Measurements from ENCODE around the gene SLC9A4. TPM values are rescaled to one million over a fixed set of nuclear protein-coding genes. Genes with fewer than 3 reads are reported as not detected.

SLC9A4 gene
- total RNA-seq, 1 donor from 2014 or later, result 0.62 TPM

DNA sequence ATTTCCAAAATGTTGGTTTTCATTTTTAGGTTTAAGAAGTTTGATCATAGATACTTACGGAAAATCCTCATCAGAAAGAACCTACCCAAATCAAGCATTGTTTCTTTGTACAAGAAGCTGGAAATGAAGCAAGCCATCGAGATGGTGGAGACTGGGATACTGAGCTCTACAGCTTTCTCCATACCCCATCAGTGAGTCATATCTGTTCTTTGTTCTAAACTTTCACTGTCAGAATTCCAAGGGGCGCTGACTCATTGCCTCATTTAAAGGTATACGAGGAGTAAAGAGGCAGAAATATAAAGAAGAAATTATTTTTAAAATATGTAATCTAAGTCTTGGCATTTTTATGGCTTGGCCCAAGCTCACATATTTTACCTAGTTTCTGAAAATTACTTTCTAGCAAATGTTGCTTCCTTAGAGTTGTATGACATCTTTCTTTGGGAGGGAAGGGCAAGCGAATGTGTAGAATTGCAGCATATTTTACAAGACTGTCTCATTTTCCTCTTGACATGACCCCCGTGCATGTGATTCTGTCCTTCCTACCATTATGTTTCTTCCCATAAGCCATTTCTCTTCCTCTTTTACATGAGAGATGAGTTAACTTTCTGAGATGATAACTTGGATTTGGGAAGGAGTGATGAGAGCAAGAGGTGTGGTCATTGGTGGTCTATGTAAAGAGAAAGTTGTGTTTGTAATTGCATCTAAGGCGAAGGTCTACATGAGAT, 41.2 kb downstream of the SLC9A4 start:
- Mint-ChIP-seq H3K27me3 (peaks cover 5% of the 10 kb centered on the region), H3K4me1 (ENCODE audit: low read depth) (no peaks in the 10 kb centered on the region), H3K9me3 (ENCODE audit: low read depth) (peaks cover 10% of the 10 kb centered on the region), H3K36me3 (ENCODE audit: insufficient read depth) (peaks cover 3% of the 10 kb centered on the region), H3K27ac (no peak overlapping the region), H3K4me3 (ENCODE audit: low read depth) (no peak overlapping the region)
- TF ChIP-seq, protein P1, sequence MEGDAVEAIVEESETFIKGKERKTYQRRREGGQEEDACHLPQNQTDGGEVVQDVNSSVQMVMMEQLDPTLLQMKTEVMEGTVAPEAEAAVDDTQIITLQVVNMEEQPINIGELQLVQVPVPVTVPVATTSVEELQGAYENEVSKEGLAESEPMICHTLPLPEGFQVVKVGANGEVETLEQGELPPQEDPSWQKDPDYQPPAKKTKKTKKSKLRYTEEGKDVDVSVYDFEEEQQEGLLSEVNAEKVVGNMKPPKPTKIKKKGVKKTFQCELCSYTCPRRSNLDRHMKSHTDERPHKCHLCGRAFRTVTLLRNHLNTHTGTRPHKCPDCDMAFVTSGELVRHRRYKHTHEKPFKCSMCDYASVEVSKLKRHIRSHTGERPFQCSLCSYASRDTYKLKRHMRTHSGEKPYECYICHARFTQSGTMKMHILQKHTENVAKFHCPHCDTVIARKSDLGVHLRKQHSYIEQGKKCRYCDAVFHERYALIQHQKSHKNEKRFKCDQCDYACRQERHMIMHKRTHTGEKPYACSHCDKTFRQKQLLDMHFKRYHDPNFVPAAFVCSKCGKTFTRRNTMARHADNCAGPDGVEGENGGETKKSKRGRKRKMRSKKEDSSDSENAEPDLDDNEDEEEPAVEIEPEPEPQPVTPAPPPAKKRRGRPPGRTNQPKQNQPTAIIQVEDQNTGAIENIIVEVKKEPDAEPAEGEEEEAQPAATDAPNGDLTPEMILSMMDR (IDR thresholded peaks at IDR 0.05; ENCODE audit: unreplicated experiment), result no peak
- no peak for DNase-seq (ENCODE audit: low spot score, unreplicated experiment)

DNA sequence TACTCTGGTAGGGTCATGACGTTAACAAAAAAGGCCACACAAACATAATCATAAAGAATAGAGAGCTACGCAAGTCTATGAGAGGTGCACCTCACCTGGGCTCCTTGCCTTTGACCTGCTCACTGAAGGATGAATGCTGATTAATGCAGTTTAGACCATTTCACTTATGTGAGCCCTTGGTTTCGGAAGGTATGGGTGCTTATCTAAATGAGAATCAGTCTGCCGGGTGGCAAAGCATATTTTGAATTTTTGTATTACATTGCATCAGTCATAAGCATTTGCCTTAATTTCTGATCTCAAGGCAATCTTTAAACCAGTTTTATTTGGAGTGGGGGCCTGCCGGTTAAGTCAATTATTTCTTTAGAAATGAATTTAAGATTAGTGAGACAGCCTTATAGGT, 42.8 kb downstream of the SLC9A4 start:
- TF ChIP-seq, protein P1 (IDR thresholded peaks at IDR 0.05; ENCODE audit: unreplicated experiment), result no peak
- Mint-ChIP-seq H3K36me3 (ENCODE audit: insufficient read depth) (peaks cover 3% of the 10 kb centered on the region), H3K27me3 (peaks cover 5% of the 10 kb centered on the region), H3K9me3 (ENCODE audit: low read depth) (peaks cover 6% of the 10 kb centered on the region), H3K4me1 (ENCODE audit: low read depth) (peaks cover 4% of the 10 kb centered on the region), H3K27ac (no peak overlapping the region), H3K4me3 (ENCODE audit: low read depth) (no peak overlapping the region)
- DNase-seq (ENCODE audit: low spot score, unreplicated experiment), result no peak

DNA sequence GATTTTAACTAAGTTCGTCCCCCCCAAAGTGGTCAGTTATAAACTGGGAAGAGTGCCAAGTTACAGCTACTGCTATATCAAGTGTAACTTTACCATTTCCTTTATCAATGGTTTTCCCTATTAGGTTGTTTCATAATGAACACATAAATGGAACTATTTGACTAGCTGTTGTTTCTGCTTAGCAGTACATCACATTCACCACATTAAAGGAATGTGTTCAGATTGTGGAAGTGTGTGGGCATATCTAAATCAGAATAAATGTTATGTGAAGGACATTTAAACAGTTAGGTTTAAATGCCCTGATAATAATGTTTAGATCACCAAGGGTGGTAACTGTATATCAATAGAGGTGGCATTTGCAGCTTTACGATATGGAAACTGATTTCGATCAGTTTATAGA, 45.1 kb downstream of the SLC9A4 start:
- Mint-ChIP-seq H3K27me3 (no peaks in the 10 kb centered on the region), H3K4me3 (ENCODE audit: low read depth) (no peak overlapping the region), H3K36me3 (ENCODE audit: insufficient read depth) (no peaks in the 10 kb centered on the region), H3K4me1 (ENCODE audit: low read depth) (peaks cover 6% of the 10 kb centered on the region), H3K27ac (no peak overlapping the region), H3K9me3 (ENCODE audit: low read depth) (no peaks in the 10 kb centered on the region)
- TF ChIP-seq, protein P1 (IDR thresholded peaks at IDR 0.05; ENCODE audit: unreplicated experiment), result no peak
- DNase-seq (ENCODE audit: low spot score, unreplicated experiment), result no peak

DNA sequence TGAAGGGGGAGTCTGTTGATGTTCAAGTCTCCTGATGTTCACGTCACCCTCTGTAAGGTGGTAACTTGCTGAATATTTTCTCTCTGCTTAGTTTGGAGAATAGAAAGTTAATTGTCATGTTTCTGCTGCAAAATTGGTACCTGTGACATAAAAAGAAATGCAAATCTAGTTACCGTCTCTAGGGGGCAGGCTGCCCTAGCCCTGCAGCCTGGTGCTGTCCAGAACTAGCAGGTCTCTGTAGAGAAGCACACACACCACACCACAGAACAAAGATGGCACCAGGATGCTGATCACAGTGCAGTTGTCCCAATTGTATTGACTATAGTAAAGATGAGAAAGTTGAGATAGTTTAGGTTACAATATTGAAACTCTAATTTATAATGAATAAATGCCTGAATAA, 47.0 kb downstream of the SLC9A4 start:
- H3K36me3 Mint-ChIP-seq (ENCODE audit: insufficient read depth), result no peaks in the 10 kb centered on the region
- H3K4me3 Mint-ChIP-seq (ENCODE audit: low read depth), result no peak overlapping the region
- no peaks in the 10 kb centered on the region for H3K9me3 Mint-ChIP-seq (ENCODE audit: low read depth)
- peaks cover 6% of the 10 kb centered on the region for H3K4me1 Mint-ChIP-seq (ENCODE audit: low read depth)
- no peak for DNase-seq (ENCODE audit: low spot score, unreplicated experiment)
- H3K27me3 Mint-ChIP-seq, result no peaks in the 10 kb centered on the region
- TF ChIP-seq, protein P1 (IDR thresholded peaks at IDR 0.05; ENCODE audit: unreplicated experiment), result peak; percentile 71
- H3K27ac Mint-ChIP-seq, result no peak overlapping the region

DNA sequence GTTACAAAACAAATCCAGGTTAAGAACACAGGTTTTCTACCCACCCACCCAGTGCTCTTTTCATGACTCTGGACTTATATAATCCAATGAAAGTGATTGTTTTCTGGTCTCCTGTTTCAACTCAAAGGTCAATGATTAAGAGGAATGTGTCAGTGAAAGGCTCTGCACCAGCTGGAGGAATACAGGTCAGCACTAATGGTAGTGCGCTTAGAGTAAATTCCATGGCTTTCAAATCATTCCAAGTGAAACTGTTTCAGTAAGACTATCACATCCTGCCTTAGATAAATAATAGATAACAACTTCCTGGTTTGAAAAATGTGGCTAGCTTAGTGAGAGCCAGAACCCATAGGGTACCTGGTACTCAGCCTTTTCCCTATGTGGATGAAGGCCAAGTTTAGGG, 47.8 kb downstream of the SLC9A4 start:
- H3K27ac Mint-ChIP-seq, result no peak overlapping the region
- H3K4me1 Mint-ChIP-seq (ENCODE audit: low read depth), result peaks cover 6% of the 10 kb centered on the region
- no peaks in the 10 kb centered on the region for H3K36me3 Mint-ChIP-seq (ENCODE audit: insufficient read depth)
- no peak overlapping the region for H3K4me3 Mint-ChIP-seq (ENCODE audit: low read depth)
- no peaks in the 10 kb centered on the region for H3K27me3 Mint-ChIP-seq
- no peak for DNase-seq (ENCODE audit: low spot score, unreplicated experiment)
- TF ChIP-seq, protein P1 (IDR thresholded peaks at IDR 0.05; ENCODE audit: unreplicated experiment), result no peak
- no peaks in the 10 kb centered on the region for H3K9me3 Mint-ChIP-seq (ENCODE audit: low read depth)

Measured in progenitor cell of endocrine pancreas (in vitro differentiated cells).